Subcutaneous abdominal adipose tissue (tissue), 5 donors: Measurements from ENCODE around the gene ENGASE.

Experiments used
- H3K27ac ChIP-seq: one replicate; pipeline ENCODE4 v1.7.0; 2013; ENCODE audit warnings: low read depth, mild to moderate bottlenecking, inconsistent platforms, low read length, moderate library complexity
- H3K27me3 ChIP-seq, 5 donors: one replicate each; pipeline ENCODE4 v1.7.0; 2013; ENCODE audit warnings: low read length in 5 of 5, inconsistent platforms in 1 of 5; ENCODE audit not compliant: control insufficient read depth in 5 of 5, insufficient read depth in 4 of 5
- H3K36me3 ChIP-seq, 5 donors: one replicate each; pipeline ENCODE4 v1.7.0; 2013; ENCODE audit warnings: low read length in 5 of 5; ENCODE audit not compliant: control insufficient read depth in 5 of 5, insufficient read depth in 5 of 5
- H3K4me1 ChIP-seq, 5 donors: one replicate each; pipeline ENCODE4 v1.7.0; 2013; ENCODE audit warnings: low read length in 5 of 5, mild to moderate bottlenecking in 3 of 5, moderate library complexity in 1 of 5; ENCODE audit not compliant: control insufficient read depth in 5 of 5, insufficient read depth in 5 of 5
- H3K4me3 ChIP-seq, 5 donors: one replicate each; pipeline ENCODE4 v1.7.0; 2013; ENCODE audit warnings: low read length in 5 of 5, low read depth in 1 of 5
- H3K9ac ChIP-seq, 5 donors: one replicate each; pipeline ENCODE4 v1.7.0; 2013; ENCODE audit warnings: low read length in 5 of 5, mild to moderate bottlenecking in 4 of 5, moderate library complexity in 3 of 5
- H3K9me3 ChIP-seq, 5 donors: one replicate each; pipeline ENCODE4 v1.7.0; 2013; ENCODE audit warnings: low read length in 5 of 5; ENCODE audit not compliant: control insufficient read depth in 5 of 5
- donor health status: healthy.
- donor health status: healthy.
- donor health status: healthy.
- donor health status: healthy.
- donor health status: healthy.

The ENGASE gene

GRCh38 chr17:79052131-79052530 lies 22.5 kb upstream of the ENGASE start:
- Histone ChIP-seq H3K4me3 (no peak overlapping the region), H3K9me3 (peaks cover 0 to 16% (median 6%) of the 10 kb centered on the region in 5 donors), H3K9ac (no peak overlapping the region), H3K27ac (no peak overlapping the region), H3K36me3 (peaks cover 0 to 30% (median 12%) of the 10 kb centered on the region in 5 donors), H3K27me3 (no peaks in the 10 kb centered on the region), H3K4me1 (peaks cover 3 to 23% (median 10%) of the 10 kb centered on the region in 5 donors)

GRCh38 chr17:79053251-79053925 lies 21.2 kb upstream of the ENGASE start:
- no peak overlapping the region for H3K4me3 ChIP-seq
- H3K27me3 ChIP-seq: no peaks in the 10 kb centered on the region
- peaks cover 0 to 12% (median 0%) of the 10 kb centered on the region in 5 donors for H3K4me1 ChIP-seq
- peaks cover 0 to 16% (median 6%) of the 10 kb centered on the region in 5 donors for H3K9me3 ChIP-seq
- no peak overlapping the region for H3K27ac ChIP-seq
- no peak overlapping the region for H3K9ac ChIP-seq
- peaks cover 0 to 23% (median 5%) of the 10 kb centered on the region in 5 donors for H3K36me3 ChIP-seq

GRCh38 chr17:79054200-79054960 lies 20.2 kb upstream of the ENGASE start:
- no peak overlapping the region for H3K27ac ChIP-seq
- peaks cover 0 to 13% (median 5%) of the 10 kb centered on the region in 5 donors for H3K36me3 ChIP-seq
- no peak overlapping the region for H3K9ac ChIP-seq
- peaks cover 0 to 5% (median 0%) of the 10 kb centered on the region in 5 donors for H3K4me1 ChIP-seq
- H3K27me3 ChIP-seq: no peaks in the 10 kb centered on the region
- H3K4me3 ChIP-seq: no peak overlapping the region
- H3K9me3 ChIP-seq: peaks cover 0 to 16% (median 6%) of the 10 kb centered on the region in 5 donors

- H3K27me3 ChIP-seq: no peaks in the 10 kb centered on the region
- H3K4me3 ChIP-seq: no peak overlapping the region
- peaks cover 0 to 16% (median 6%) of the 10 kb centered on the region in 5 donors for H3K9me3 ChIP-seq
- H3K4me1 ChIP-seq: peaks cover 0 to 5% (median 0%) of the 10 kb centered on the region in 5 donors
- H3K27ac ChIP-seq: no peak overlapping the region
- H3K9ac ChIP-seq: no peak overlapping the region
- H3K36me3 ChIP-seq: peaks cover 0 to 6% (median 2%) of the 10 kb centered on the region in 5 donors
These were observed 19.4 kb upstream of the ENGASE start for GRCh38 chr17:79055197-79055596.

GRCh38 chr17:79057737-79058385 lies 16.8 kb upstream of the ENGASE start:
- Histone ChIP-seq H3K36me3 (no peaks in the 10 kb centered on the region), H3K9me3 (peaks cover 0 to 16% (median 6%) of the 10 kb centered on the region in 5 donors), H3K4me1 (peaks cover 0 to 5% (median 0%) of the 10 kb centered on the region in 5 donors), H3K9ac (no peak overlapping the region), H3K27ac (no peak overlapping the region), H3K4me3 (no peak overlapping the region), H3K27me3 (no peaks in the 10 kb centered on the region)

GRCh38 chr17:79062691-79063090 lies 11.9 kb upstream of the ENGASE start:
- Histone ChIP-seq H3K27ac (no peak overlapping the region), H3K27me3 (no peaks in the 10 kb centered on the region), H3K9me3 (no peaks in the 10 kb centered on the region), H3K36me3 (no peaks in the 10 kb centered on the region), H3K4me3 (no peak overlapping the region), H3K4me1 (peaks cover 0 to 3% (median 0%) of the 10 kb centered on the region in 5 donors), H3K9ac (no peak overlapping the region)

GRCh38 chr17:79064026-79064425 lies 10.6 kb upstream of the ENGASE start:
- peak overlapping the region in 1 of 5 donors; percentile 19 for H3K9ac ChIP-seq
- peaks cover 0 to 3% (median 0%) of the 10 kb centered on the region in 5 donors for H3K4me1 ChIP-seq
- no peaks in the 10 kb centered on the region for H3K36me3 ChIP-seq
- H3K27me3 ChIP-seq: no peaks in the 10 kb centered on the region
- no peak overlapping the region for H3K4me3 ChIP-seq
- H3K27ac ChIP-seq: no peak overlapping the region
- H3K9me3 ChIP-seq: no peaks in the 10 kb centered on the region

GRCh38 chr17:79065105-79065670 lies 9.4 kb upstream of the ENGASE start:
- Histone ChIP-seq H3K9ac (no peak overlapping the region), H3K36me3 (no peaks in the 10 kb centered on the region), H3K4me1 (peaks cover 0 to 3% (median 0%) of the 10 kb centered on the region in 5 donors), H3K27me3 (no peaks in the 10 kb centered on the region), H3K9me3 (no peaks in the 10 kb centered on the region), H3K4me3 (no peak overlapping the region), H3K27ac (no peak overlapping the region)

GRCh38 chr17:79066963-79067362 lies 7.7 kb upstream of the ENGASE start:
- H3K4me3 ChIP-seq: no peak overlapping the region
- no peaks in the 10 kb centered on the region for H3K27me3 ChIP-seq
- no peak overlapping the region for H3K9ac ChIP-seq
- no peaks in the 10 kb centered on the region for H3K9me3 ChIP-seq
- H3K36me3 ChIP-seq: no peaks in the 10 kb centered on the region
- H3K4me1 ChIP-seq: peaks cover 0 to 3% (median 0%) of the 10 kb centered on the region in 5 donors
- H3K27ac ChIP-seq: no peak overlapping the region
